Peyer's patch (tissue), 4 donors: ENCODE results near the gene PCDHGC3. TPM values are rescaled to one million over a fixed set of nuclear protein-coding genes. Genes with fewer than 3 reads are reported as not detected.

ENCODE experiments used
- DNase-seq, 3 donors: peaks; one replicate each; pipeline ENCODE4 v3.0.0-alpha.2; 2017 to 2019
- H3K27ac ChIP-seq, 4 donors: fragments of 200-600 bp; sonication (generic); one replicate each; pipeline ENCODE4 v1.5.1; 2016 to 2019
- H3K27me3 ChIP-seq, 2 donors: fragments of 200-600 bp; sonication (generic); one replicate each; pipeline ENCODE4 v1.5.1; 2019
- H3K36me3 ChIP-seq, 3 donors: fragments of 200-600 bp; sonication (generic); one replicate each; pipeline ENCODE4 v1.5.1; 2016 to 2019
- H3K4me1 ChIP-seq, 4 donors: fragments of 200-600 bp; sonication (generic); one replicate each; pipeline ENCODE4 v1.5.1; 2016 to 2019
- H3K4me3 ChIP-seq, 4 donors: fragments of 200-600 bp; sonication (generic); 1 replicate in 3 of 4; 2 replicates in 1 of 4; pipeline ENCODE4 v1.5.1; 2016 to 2019; ENCODE audit warnings: mild to moderate bottlenecking in 1 of 4
- H3K9me3 ChIP-seq, 4 donors: fragments of 200-600 bp; sonication (generic); one replicate each; pipeline ENCODE4 v1.5.1; 2016 to 2019; ENCODE audit warnings: mild to moderate bottlenecking in 1 of 4
- POLR2A ChIP-seq, 2 donors: fragments of 450-650 bp; IDR thresholded peaks; one replicate each; pipeline ENCODE4 v1.5.1; 2017; ENCODE audit warnings: antibody characterized with exemption in 2 of 2, mild to moderate bottlenecking in 2 of 2, moderate library complexity in 2 of 2
- total RNA-seq, 4 donors: library from RNA; depleted of rRNA; stranded (reverse); fragments of >200 nt; gene quantifications; one replicate each; pipeline ENCODE4 v1.1.0, GENCODE V29; 2016
- TF ChIP-seq, protein P1 (sequence below), 6 experiments: fragments of 450-650 bp in 4 of 6; fragments of 200-600 bp in 2 of 6; sonication (generic) in 1 of 6; IDR thresholded peaks; one replicate each; pipeline ENCODE4 v1.5.1; 2017 to 2019; ENCODE audit warnings: antibody characterized with exemption in 6 of 6, mild to moderate bottlenecking in 3 of 6, moderate library complexity in 1 of 6

PCDHGC3 gene
- total RNA-seq, 4 donors from 2014 or later = 10.2 to 29.7 (median 16.7) TPM

DNA sequence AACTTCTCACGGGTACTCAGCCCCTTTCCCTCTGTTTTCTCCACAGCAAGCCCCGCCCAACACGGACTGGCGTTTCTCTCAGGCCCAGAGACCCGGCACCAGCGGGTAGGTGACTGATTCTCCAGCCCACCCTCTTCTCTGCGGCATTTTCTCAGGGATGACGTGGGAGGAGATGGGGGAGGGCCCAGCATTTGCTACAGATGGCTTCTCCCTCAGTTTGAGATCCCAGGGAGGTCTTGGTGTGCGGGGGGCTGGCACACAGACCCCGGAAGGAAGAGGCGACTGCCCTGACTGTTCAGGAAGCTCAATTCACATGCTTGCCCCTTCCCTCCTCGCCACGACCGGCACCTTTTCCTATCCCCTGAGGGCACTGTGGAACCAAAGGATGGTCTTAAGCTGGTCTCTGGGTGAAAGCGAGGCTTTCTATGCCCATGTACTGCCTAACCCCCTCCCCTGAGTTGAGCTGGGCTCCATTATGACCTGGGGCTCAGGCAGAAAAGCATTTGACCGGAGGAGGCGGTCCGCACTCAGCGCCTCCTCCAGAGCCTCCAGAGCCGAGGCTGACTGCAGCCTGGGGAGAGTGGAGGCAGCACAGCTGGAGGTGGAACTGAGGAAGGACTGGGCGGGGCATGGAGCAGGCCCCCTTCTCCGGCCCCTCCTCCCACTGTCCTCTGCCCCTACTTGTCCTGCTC, 19.1 kb downstream of the PCDHGC3 start:
- peaks cover 0 to 5% of the 10 kb centered on the region in 2 donors for H3K27me3 ChIP-seq
- no peaks in the 10 kb centered on the region for H3K9me3 ChIP-seq
- peaks cover 0 to 9% (median 4%) of the 10 kb centered on the region in 4 donors for H3K4me1 ChIP-seq
- no peaks in the 10 kb centered on the region for H3K36me3 ChIP-seq
- no peak overlapping the region for H3K27ac ChIP-seq
- H3K4me3 ChIP-seq = no peak overlapping the region
- no peak for DNase-seq
- no peak for TF ChIP-seq POLR2A (IDR thresholded peaks at IDR 0.05)
- TF ChIP-seq, protein P1, sequence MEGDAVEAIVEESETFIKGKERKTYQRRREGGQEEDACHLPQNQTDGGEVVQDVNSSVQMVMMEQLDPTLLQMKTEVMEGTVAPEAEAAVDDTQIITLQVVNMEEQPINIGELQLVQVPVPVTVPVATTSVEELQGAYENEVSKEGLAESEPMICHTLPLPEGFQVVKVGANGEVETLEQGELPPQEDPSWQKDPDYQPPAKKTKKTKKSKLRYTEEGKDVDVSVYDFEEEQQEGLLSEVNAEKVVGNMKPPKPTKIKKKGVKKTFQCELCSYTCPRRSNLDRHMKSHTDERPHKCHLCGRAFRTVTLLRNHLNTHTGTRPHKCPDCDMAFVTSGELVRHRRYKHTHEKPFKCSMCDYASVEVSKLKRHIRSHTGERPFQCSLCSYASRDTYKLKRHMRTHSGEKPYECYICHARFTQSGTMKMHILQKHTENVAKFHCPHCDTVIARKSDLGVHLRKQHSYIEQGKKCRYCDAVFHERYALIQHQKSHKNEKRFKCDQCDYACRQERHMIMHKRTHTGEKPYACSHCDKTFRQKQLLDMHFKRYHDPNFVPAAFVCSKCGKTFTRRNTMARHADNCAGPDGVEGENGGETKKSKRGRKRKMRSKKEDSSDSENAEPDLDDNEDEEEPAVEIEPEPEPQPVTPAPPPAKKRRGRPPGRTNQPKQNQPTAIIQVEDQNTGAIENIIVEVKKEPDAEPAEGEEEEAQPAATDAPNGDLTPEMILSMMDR (IDR thresholded peaks at IDR 0.05) = no peak

DNA sequence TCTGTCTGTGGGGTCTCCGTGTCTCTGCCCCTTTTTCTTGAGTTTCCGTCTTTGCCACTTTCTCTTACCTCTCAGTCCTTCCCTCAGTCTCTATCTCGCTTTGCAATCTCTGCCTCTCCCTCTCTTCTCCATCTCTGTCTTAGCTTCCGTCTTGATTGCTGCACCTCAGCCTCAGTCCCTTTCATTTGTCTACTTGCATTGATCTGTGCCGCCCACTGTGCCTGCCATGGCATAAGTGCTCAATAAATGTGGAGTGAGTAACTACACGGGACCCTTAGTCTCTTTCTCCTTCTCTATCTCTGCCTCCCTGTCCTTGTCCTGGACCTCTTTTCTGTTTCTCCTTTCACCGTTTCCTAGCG, 19.7 kb downstream of the PCDHGC3 start:
- Histone ChIP-seq H3K27ac (no peak overlapping the region), H3K36me3 (no peaks in the 10 kb centered on the region), H3K4me1 (peaks cover 0 to 9% (median 4%) of the 10 kb centered on the region in 4 donors), H3K9me3 (no peaks in the 10 kb centered on the region), H3K4me3 (no peak overlapping the region), H3K27me3 (peaks cover 0 to 5% of the 10 kb centered on the region in 2 donors)
- DNase-seq = no peak
- no peak for TF ChIP-seq POLR2A (IDR thresholded peaks at IDR 0.05)
- TF ChIP-seq, protein P1 (IDR thresholded peaks at IDR 0.05) = no peak

DNA sequence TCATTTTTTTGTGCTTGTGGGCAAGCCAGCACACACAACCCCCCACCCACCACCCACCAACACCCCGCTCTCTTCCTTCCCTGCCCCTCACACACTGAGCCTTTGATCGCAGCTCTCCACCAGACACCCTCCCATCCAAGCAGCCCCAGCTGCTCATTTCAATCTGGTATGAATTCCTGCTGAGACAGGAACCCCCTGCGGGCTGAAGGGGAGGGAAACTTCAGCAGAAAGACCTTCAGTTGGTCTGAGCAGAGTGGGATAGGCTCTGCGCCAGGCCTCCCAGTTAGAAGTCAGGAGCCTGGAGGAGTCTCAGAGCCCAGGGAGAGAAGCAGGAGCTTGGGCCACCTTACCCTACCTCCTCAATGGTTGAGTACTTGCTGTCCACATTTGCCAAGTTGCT, 20.3 kb downstream of the PCDHGC3 start:
- peaks cover 0 to 5% of the 10 kb centered on the region in 2 donors for H3K27me3 ChIP-seq
- H3K4me3 ChIP-seq = no peak overlapping the region
- DNase-seq = no peak
- H3K9me3 ChIP-seq = no peaks in the 10 kb centered on the region
- peaks cover 0 to 9% (median 4%) of the 10 kb centered on the region in 4 donors for H3K4me1 ChIP-seq
- no peak overlapping the region for H3K27ac ChIP-seq
- no peaks in the 10 kb centered on the region for H3K36me3 ChIP-seq
- TF ChIP-seq POLR2A (IDR thresholded peaks at IDR 0.05) = no peak
- TF ChIP-seq, protein P1 (IDR thresholded peaks at IDR 0.05) = no peak

DNA sequence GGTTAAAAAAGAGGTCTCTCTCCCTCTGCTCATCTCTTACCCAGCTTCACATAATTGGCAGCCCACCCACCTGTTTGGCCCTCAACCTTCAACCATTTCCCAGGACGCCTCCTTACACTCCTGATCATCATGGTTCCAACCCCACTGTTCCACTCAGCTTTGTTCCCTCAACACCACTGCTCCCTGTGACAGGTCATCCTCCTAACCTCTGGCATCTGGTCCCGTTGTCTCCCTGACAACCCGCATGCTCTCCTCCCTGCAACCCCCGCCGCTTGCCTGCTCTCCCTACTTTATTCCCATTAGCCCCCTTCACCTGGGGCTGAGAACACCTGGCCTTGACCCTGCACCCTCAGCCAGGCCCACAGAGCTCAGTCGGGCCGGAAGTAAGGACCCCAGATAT, 26.0 kb downstream of the PCDHGC3 start:
- DNase-seq = no peak
- Histone ChIP-seq H3K4me3 (no peak overlapping the region), H3K4me1 (peaks cover 0 to under 1% (median 0%) of the 10 kb centered on the region in 4 donors), H3K9me3 (no peaks in the 10 kb centered on the region), H3K36me3 (no peaks in the 10 kb centered on the region), H3K27ac (no peak overlapping the region), H3K27me3 (no peaks in the 10 kb centered on the region)
- TF ChIP-seq, protein P1 (IDR thresholded peaks at IDR 0.05) = no peak
- no peak for TF ChIP-seq POLR2A (IDR thresholded peaks at IDR 0.05)

DNA sequence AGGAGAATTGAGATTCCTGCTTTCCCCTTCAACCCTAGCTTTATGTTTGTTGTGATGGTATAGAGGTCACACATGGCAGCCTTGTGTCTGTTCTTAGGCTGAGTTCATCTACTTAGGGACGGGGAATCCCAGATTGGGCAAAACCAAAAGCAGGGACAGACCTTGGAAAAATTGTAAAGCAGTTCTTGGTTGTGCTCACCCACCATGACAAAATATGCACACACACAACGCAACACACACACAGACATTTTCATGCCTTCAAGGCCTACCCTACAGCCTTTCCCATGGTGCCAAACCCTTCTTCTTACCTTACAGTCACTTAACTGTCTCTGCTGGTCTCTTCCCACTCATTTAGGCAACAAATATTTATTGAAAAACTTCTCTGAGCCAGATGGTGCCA, 27.9 kb downstream of the PCDHGC3 start:
- Histone ChIP-seq H3K4me3 (no peak overlapping the region), H3K27ac (no peak overlapping the region), H3K9me3 (no peaks in the 10 kb centered on the region), H3K4me1 (peaks cover 0 to 14% (median 8%) of the 10 kb centered on the region in 4 donors), H3K36me3 (no peaks in the 10 kb centered on the region), H3K27me3 (no peaks in the 10 kb centered on the region)
- DNase-seq = no peak
- TF ChIP-seq, protein P1 (IDR thresholded peaks at IDR 0.05) = no peak
- no peak for TF ChIP-seq POLR2A (IDR thresholded peaks at IDR 0.05)
